ENCODE measurements around the gene GRM7.

GRM7 gene

GRCh38 chr3:7581831-7582230, 720.9 kb downstream of the GRM7 start:
- DNase-seq (ENCODE audit: low read depth), result no peak

- DNase-seq (ENCODE audit: low read depth), result no peak
Measured at GRCh38 chr3:7585052-7585451, 724.1 kb downstream of the GRM7 start.

GRCh38 chr3:7588236-7588635, 727.3 kb downstream of the GRM7 start:
- no peak for DNase-seq (ENCODE audit: low read depth)

- no peak for DNase-seq (ENCODE audit: low read depth)
Measured at GRCh38 chr3:7589526-7589925, 728.6 kb downstream of the GRM7 start.

GRCh38 chr3:7602297-7602696, 741.4 kb downstream of the GRM7 start:
- DNase-seq (ENCODE audit: low read depth), result no peak

- no peak for DNase-seq (ENCODE audit: low read depth)
Measured at GRCh38 chr3:7607083-7607482, 746.2 kb downstream of the GRM7 start.

GRCh38 chr3:7607676-7608075, 746.8 kb downstream of the GRM7 start:
- DNase-seq (ENCODE audit: low read depth), result no peak

GRCh38 chr3:7610634-7611033, 749.7 kb downstream of the GRM7 start:
- no peak for DNase-seq (ENCODE audit: low read depth)

GRCh38 chr3:7615043-7615442, 754.1 kb downstream of the GRM7 start:
- no peak for DNase-seq (ENCODE audit: low read depth)

GRCh38 chr3:7618606-7619005, 757.7 kb downstream of the GRM7 start:
- no peak for DNase-seq (ENCODE audit: low read depth)

- no peak for DNase-seq (ENCODE audit: low read depth)
Measured at GRCh38 chr3:7620401-7620800, 759.5 kb downstream of the GRM7 start.

- no peak for DNase-seq (ENCODE audit: low read depth)
Measured at GRCh38 chr3:7621046-7621630, 760.2 kb downstream of the GRM7 start.

- no peak for DNase-seq (ENCODE audit: low read depth)
Measured at GRCh38 chr3:7621651-7622050, 760.7 kb downstream of the GRM7 start.

GRCh38 chr3:7625021-7625420, 764.1 kb downstream of the GRM7 start:
- no peak for DNase-seq (ENCODE audit: low read depth)

- no peak for DNase-seq (ENCODE audit: low read depth)
Measured at GRCh38 chr3:7630351-7630911, 769.5 kb downstream of the GRM7 start.

- DNase-seq (ENCODE audit: low read depth), result peak; percentile 9
Measured at GRCh38 chr3:7630925-7631324, 770.0 kb downstream of the GRM7 start.

GRCh38 chr3:7632305-7632704, 771.4 kb downstream of the GRM7 start:
- no peak for DNase-seq (ENCODE audit: low read depth)

GRCh38 chr3:7637694-7638093, 776.8 kb downstream of the GRM7 start:
- no peak for DNase-seq (ENCODE audit: low read depth)

- no peak for DNase-seq (ENCODE audit: low read depth)
Measured at GRCh38 chr3:7638103-7638502, 777.2 kb downstream of the GRM7 start.

GRCh38 chr3:7640787-7641186, 779.9 kb downstream of the GRM7 start:
- DNase-seq (ENCODE audit: low read depth), result no peak

GRCh38 chr3:7646851-7647250, 785.9 kb downstream of the GRM7 start:
- no peak for DNase-seq (ENCODE audit: low read depth)

GRCh38 chr3:7650466-7650865, 789.6 kb downstream of the GRM7 start:
- no peak for DNase-seq (ENCODE audit: low read depth)

- DNase-seq (ENCODE audit: low read depth), result no peak
Measured at GRCh38 chr3:7651274-7651673, 790.4 kb downstream of the GRM7 start.
